SK-N-MC (cell line): ENCODE results near the gene FHOD3.
A peak's percentile ranks its signal among the peaks of the same experiment; 100 is the strongest.

Experiments used
- DNase-seq: peaks from one replicate; pipeline ENCODE4 v3.0.0-alpha.2; 2011; ENCODE audit warnings: low read depth, low spot score
- H3K27ac ChIP-seq: fragments of 200-600 bp; sonication (generic); 2 replicates; pipeline ENCODE4 v1.5.1; 2016; ENCODE audit warnings: mixed run types
- H3K36me3 ChIP-seq: fragments of 200-600 bp; sonication (generic); 2 replicates; pipeline ENCODE4 v1.6.1; 2017; ENCODE audit warnings: antibody characterized with exemption, low read length, mixed read lengths; ENCODE audit not compliant: insufficient read depth
- H3K4me3 ChIP-seq: fragments of 200-600 bp; sonication (generic); 2 replicates; pipeline ENCODE4 v1.5.1; 2016
- H3K9ac ChIP-seq: fragments of 200-600 bp; sonication (generic); 2 replicates; pipeline ENCODE4 v1.8.0; 2017; ENCODE audit warnings: mixed run types, mixed read lengths; ENCODE audit not compliant: insufficient read length
- H3K9me3 ChIP-seq: fragments of 200-600 bp; sonication (generic); 2 replicates; pipeline ENCODE4 v1.6.1; 2017; ENCODE audit warnings: low read depth, mild to moderate bottlenecking, antibody characterized with exemption, low read length, moderate library complexity, mixed read lengths
- EZH2 ChIP-seq: fragments of 200-600 bp; sonication (generic); IDR thresholded peaks from one replicate; pipeline ENCODE4 v1.6.1; 2017; ENCODE audit warnings: antibody characterized with exemption
- FOXP2 ChIP-seq: optimal IDR thresholded peaks from 2 replicates; pipeline ENCODE3; 2011; ENCODE audit warnings: mild to moderate bottlenecking, moderate library complexity; ENCODE audit not compliant: insufficient read depth; ENCODE audit errors: extremely low read length, control extremely low read depth
- POLR2AphosphoS5 ChIP-seq: IDR thresholded peaks from 2 replicates; pipeline ENCODE4 v1.6.1; 2012; ENCODE audit warnings: mild to moderate bottlenecking, low read depth, low read length, borderline replicate concordance

Gene FHOD3

DNA sequence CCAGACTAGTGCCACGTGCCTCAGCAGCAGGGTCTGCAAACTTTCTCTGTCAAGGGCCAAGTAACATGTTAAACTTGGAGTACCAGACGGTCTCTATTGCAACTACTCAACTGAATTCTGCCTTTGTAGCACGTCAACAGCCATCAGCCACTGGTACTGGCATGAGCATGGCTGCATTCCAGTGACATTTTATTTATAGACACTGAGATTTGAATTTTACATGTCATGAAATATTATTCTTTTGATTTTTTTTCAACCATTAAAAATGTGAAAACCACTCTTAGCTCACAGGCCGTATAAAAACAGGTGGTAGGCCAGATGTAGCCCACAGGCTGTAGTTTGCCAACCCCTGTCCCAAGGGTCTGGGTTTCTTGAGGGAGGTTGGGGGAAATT, 331.6 kb downstream of the FHOD3 start:
- Histone ChIP-seq H3K27ac (no peak overlapping the region), H3K9me3 (no peaks in the 10 kb centered on the region), H3K4me3 (no peak overlapping the region), H3K36me3 (no peaks in the 10 kb centered on the region), H3K9ac (no peak overlapping the region)
- DNase-seq, result no peak
- TF ChIP-seq FOXP2 (no peak), EZH2 (no peak), POLR2AphosphoS5 (no peak)

- no peak overlapping the region for H3K4me3 ChIP-seq
- DNase-seq, result no peak
- no peaks in the 10 kb centered on the region for H3K36me3 ChIP-seq
- H3K27ac ChIP-seq, result no peak overlapping the region
- H3K9me3 ChIP-seq, result no peaks in the 10 kb centered on the region
- TF ChIP-seq EZH2 (no peak), POLR2AphosphoS5 (no peak), FOXP2 (no peak)
- no peak overlapping the region for H3K9ac ChIP-seq
Measured at GRCh38 chr18:36629836-36630235, 332.3 kb downstream of the FHOD3 start.

DNA sequence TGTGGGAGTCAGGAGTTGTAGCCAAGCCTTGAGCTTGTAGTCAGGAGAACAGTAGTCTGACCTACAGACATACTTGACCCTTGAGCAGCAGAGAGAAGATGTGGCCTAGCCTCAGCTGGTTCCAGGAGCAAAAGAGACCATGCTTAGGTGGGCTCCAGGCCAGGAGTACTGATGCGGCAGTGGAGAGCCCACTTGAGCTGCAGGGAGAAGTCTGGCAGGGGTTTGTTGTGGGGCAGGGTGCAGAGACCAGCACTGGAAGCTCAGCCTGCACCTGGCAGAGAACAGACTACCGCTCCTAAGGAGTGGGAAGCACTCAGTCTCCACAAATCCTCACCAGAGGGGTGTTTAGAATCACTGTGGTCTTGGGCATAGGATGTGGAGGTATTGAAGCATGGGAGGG, 333.4 kb downstream of the FHOD3 start:
- TF ChIP-seq EZH2 (no peak), POLR2AphosphoS5 (no peak), FOXP2 (no peak)
- Histone ChIP-seq H3K9ac (no peak overlapping the region), H3K36me3 (no peaks in the 10 kb centered on the region), H3K27ac (no peak overlapping the region), H3K4me3 (no peak overlapping the region), H3K9me3 (no peaks in the 10 kb centered on the region)
- no peak for DNase-seq

DNA sequence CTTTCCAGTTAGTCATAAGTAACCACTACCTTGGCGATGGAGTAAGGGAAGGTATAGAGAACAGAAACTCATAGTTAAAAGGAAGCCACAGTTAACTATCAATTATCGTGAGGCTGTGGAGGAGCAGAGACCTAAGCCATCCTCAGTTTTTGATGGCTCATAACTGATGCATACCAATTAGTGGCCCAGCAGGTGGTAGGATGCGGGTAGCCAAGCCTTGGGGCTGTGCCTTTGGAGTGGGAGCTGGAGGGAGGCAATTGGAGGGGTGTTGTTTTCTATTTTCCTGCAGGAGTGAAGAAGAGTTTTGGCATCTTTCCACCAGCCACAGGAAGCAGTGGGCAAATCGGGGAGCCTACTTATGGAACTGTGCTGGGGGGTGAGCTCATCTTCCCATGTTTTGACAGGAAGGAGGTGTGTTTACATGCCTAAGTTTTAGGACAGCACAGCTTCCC, 336.5 kb downstream of the FHOD3 start:
- Histone ChIP-seq H3K27ac (no peak overlapping the region), H3K9me3 (no peaks in the 10 kb centered on the region)
- DNase-seq, result peak; percentile 24

DNA sequence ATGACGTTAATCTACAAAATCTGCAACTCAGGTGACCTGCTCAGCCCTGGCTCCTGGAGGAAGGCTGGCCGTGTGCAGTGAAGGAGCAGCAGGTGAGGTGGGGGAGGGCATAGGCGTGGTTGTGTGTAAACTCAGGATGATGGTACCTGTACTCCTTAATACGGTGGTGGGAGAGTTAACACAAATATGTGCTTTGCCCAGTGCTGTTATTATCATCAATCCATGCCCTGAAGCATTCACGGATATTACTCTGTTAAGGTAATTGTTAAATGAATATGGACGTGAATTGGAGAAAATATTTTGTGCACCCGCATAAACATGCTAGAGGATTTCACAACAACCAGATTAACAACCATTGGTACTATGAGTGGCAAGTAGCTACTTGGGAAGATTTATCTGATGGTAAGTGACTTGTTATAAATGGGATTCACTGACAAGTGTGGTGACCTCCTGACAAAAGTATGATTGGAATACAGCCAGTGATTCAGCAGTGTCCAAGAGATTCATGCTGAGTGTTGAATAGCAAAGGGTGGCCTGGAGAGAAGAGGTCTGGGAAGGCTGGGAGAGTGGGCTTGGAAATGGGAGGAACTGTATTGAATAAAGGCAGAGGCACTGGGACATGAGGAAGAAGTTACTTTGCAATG, 337.2 kb downstream of the FHOD3 start:
- no peak overlapping the region for H3K9ac ChIP-seq
- DNase-seq, result no peak
- H3K36me3 ChIP-seq, result no peaks in the 10 kb centered on the region
- H3K27ac ChIP-seq, result no peak overlapping the region
- TF ChIP-seq POLR2AphosphoS5 (no peak), EZH2 (no peak), FOXP2 (no peak)
- H3K4me3 ChIP-seq, result no peak overlapping the region
- no peaks in the 10 kb centered on the region for H3K9me3 ChIP-seq

More for the DNA sequence above, 336.5 kb downstream of the FHOD3 start:
- no peak overlapping the region for H3K9ac ChIP-seq
- H3K36me3 ChIP-seq, result no peaks in the 10 kb centered on the region
- TF ChIP-seq EZH2 (no peak), FOXP2 (no peak), POLR2AphosphoS5 (no peak)
- no peak overlapping the region for H3K4me3 ChIP-seq

- H3K9ac ChIP-seq, result no peak overlapping the region
- TF ChIP-seq POLR2AphosphoS5 (no peak), EZH2 (no peak), FOXP2 (no peak)
- H3K4me3 ChIP-seq, result no peak overlapping the region
- H3K36me3 ChIP-seq, result no peaks in the 10 kb centered on the region
- no peak for DNase-seq
- H3K27ac ChIP-seq, result no peak overlapping the region
- no peaks in the 10 kb centered on the region for H3K9me3 ChIP-seq
Measured at GRCh38 chr18:36635414-36636096, 338.0 kb downstream of the FHOD3 start.

- no peak overlapping the region for H3K27ac ChIP-seq
- TF ChIP-seq POLR2AphosphoS5, result no peak
- TF ChIP-seq EZH2, result no peak
- TF ChIP-seq FOXP2, result no peak
- no peaks in the 10 kb centered on the region for H3K36me3 ChIP-seq
- no peak for DNase-seq
- no peak overlapping the region for H3K9ac ChIP-seq
- H3K9me3 ChIP-seq, result no peaks in the 10 kb centered on the region
- no peak overlapping the region for H3K4me3 ChIP-seq
Measured at GRCh38 chr18:36636237-36636817, 338.8 kb downstream of the FHOD3 start.

DNA sequence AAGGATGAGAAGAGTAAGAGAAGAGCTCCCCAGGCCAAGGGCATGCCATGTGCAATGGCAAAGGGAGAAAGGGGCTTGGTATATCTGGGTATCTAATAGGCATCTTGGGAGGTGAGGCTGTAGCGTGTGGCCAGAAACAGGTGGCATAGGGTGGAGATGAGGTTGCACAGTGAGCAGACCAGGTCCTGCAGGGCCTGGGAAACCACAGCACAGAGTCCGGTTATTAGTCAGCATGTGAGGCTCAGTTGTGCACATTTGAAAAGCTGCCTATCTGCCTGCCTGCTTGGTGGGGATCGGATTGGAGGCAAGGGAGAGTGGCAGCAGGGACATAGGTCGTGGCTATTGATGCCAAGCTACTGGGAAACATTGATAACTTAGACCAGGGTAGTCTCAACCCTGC, 340.7 kb downstream of the FHOD3 start:
- Histone ChIP-seq H3K27ac (no peak overlapping the region), H3K4me3 (no peak overlapping the region), H3K9ac (no peak overlapping the region), H3K36me3 (no peaks in the 10 kb centered on the region), H3K9me3 (no peaks in the 10 kb centered on the region)
- no peak for TF ChIP-seq POLR2AphosphoS5
- no peak for TF ChIP-seq FOXP2
- no peak for TF ChIP-seq EZH2
- DNase-seq, result no peak
